GM15510 (cell line): ENCODE data around the gene SMURF2.

Experiments used
- POLR2A ChIP-seq: IDR thresholded peaks from 3 replicates; pipeline ENCODE4 v1.6.1; 2011; ENCODE audit warnings: borderline replicate concordance; ENCODE audit not compliant: insufficient read length; ENCODE audit errors: extremely low read depth

Gene SMURF2

DNA sequence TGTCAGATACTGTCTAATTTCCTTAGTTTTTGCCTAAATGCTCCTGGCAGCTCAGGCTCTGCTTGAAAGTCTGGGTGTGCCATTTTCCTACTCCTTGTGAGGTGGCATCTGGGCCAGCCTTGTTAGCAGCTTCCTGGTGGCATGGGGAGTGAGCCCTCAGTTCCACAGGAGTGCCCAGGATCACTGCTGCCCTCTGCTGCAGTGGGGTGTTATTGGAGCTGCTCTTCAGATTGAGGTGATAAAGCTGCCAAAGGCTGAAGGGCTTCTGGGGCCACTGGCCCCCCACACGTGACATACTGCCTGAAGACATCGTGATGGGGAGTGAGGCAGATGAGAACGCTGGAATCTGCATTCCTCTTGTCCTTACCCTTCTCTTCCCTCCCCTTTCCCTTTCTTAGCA, 127.9 kb downstream of the SMURF2 start:
- no peak for TF ChIP-seq POLR2A

GRCh38 chr17:64533784-64534183, 128.3 kb downstream of the SMURF2 start:
- no peak for TF ChIP-seq POLR2A

GRCh38 chr17:64532409-64532808, 129.7 kb downstream of the SMURF2 start:
- no peak for TF ChIP-seq POLR2A

DNA sequence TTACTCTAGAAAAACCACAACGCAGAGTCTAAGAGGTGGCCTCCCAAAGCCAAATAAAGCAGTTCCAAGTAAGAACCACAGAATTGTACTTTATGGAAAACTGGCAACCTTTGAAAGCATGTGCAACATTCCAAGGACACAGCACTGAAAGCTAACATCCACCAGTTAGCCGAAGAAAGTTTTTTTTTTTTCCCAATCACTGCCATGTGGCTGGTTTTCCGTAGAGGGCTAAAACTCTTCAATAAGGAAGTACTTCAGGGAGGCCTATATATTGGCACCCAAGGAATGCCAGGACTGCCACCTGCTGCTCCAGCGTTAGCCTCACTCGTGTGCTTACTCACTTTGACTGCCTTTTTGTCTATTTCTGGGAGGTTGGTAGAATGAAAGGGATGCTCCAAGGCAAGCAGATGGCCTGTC, 130.1 kb downstream of the SMURF2 start:
- no peak for TF ChIP-seq POLR2A

- TF ChIP-seq POLR2A, result no peak
Measured at GRCh38 chr17:64529221-64529620, 132.9 kb downstream of the SMURF2 start.

DNA sequence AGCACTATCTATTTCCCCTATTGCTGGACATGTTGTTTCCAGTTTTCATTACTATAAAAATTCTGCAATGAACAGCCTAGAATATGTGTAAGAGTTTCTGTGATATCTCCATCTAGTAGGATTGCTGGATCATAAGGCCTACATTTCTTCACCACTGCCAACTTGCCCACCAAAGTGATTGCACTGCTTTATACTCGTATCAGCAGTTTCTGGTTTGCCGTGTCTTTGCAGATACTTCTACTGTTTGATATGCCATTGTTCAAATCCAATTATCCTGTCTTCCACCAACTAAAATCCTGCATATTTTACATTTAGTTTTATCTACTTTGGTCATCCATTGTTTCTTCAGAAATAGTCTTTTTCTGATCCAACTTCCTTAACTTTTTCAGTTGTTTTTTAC, 134.2 kb downstream of the SMURF2 start:
- TF ChIP-seq POLR2A, result no peak

DNA sequence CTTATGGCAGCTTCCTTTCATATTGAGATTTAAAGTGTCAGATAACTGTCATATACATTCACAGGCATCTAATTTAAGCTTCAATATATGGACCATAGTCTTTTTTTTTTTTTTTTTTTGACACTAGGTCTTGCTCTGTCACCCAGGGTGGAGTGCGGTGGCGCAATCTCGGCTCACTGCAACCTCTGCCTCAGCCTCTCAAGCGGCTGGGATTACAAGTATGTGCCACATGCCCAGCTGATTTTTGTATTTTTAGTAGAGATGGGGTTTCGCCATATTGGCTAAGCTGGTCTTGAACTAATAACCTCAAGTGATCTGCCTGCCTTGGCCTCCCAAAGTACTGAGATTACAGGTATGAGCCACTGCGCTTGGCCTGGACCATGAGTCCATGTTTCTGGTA, 141.7 kb downstream of the SMURF2 start:
- no peak for TF ChIP-seq POLR2A

- TF ChIP-seq POLR2A, result no peak
Measured at GRCh38 chr17:64519601-64520000, 142.5 kb downstream of the SMURF2 start.

- no peak for TF ChIP-seq POLR2A
Measured at GRCh38 chr17:64515829-64516228, 146.3 kb downstream of the SMURF2 start.

GRCh38 chr17:64515419-64515818, 146.7 kb downstream of the SMURF2 start:
- no peak for TF ChIP-seq POLR2A

DNA sequence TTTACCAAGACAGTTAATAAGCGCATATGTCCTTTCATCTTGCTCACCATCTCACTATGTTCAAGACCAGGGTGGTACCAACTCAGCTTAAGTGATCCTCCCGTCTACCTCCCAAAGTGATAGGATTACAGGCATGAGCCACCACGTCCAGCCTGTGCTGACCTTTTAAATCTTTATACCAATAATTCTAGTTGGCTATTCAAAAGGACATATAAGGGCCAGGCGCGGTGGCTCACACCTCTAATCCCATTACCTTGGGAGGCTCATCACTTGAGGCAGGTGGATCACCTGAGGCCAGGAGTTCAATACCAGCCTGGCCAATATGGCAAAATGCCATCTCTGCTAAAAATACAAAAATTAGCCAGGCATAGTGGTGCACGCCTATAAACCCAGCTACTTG, 152.9 kb downstream of the SMURF2 start:
- TF ChIP-seq POLR2A, result no peak

DNA sequence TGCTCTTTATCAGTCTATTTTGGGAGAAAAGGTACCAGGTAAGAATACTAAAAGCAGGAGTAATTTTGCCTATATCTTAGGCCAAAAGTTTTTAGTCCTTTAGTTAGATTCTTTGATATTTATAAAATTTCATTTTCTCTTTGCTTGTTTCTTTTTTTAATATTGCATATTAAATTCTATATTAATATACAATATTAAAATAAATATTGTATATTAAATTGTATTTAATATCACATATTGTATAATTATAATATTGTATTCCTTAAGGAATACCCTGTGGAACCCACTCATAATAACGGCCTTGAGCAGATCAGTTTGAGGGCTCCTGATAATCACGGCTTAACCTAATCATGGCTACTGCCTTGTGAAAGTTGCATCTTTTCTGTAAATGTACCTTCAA, 153.4 kb downstream of the SMURF2 start:
- no peak for TF ChIP-seq POLR2A

- TF ChIP-seq POLR2A, result no peak
Measured at GRCh38 chr17:64507413-64507782, 154.7 kb downstream of the SMURF2 start.

GRCh38 chr17:64506576-64507412, 155.3 kb downstream of the SMURF2 start, which contains the start of gene CEP95:
Gene CEP95, plus strand, starts transcription at chr17:64506977. Its CDS starts 121 bp downstream, at chr17:64507098.
- TF ChIP-seq POLR2A, result peak; percentile 77

- peak; percentile 100 for TF ChIP-seq POLR2A
Measured at GRCh38 chr17:64506201-64506575, 155.9 kb downstream of the SMURF2 start, which contains the start of gene DDX5. Gene DDX5, minus strand, starts transcription at chr17:64506289. Its CDS starts 170 bp downstream, at chr17:64506119.
